VCaP (cell line): ENCODE results near the gene FHOD1.
A peak's percentile ranks its signal among the peaks of the same experiment; 100 is the strongest.

ENCODE experiments used
- H3K27ac ChIP-seq: fragments of 450-650 bp; 2 replicates; pipeline ENCODE4 v1.5.1; 2017
- CTCF ChIP-seq: fragments of 450-650 bp; conservative IDR thresholded peaks from 2 replicates; pipeline ENCODE4 v1.5.1; 2017; ENCODE audit warnings: mild to moderate bottlenecking, moderate library complexity

The FHOD1 gene

GRCh38 chr16:67235816-67236562 is 11.3 kb downstream of the FHOD1 start:
- H3K27ac ChIP-seq, result no peak overlapping the region
- TF ChIP-seq CTCF, result no peak

GRCh38 chr16:67234180-67234597 is 13.1 kb downstream of the FHOD1 start:
- no peak for TF ChIP-seq CTCF

GRCh38 chr16:67233596-67233995 is 13.7 kb downstream of the FHOD1 start:
- no peak overlapping the region; the same call in 1 of the 2 replicates for H3K27ac ChIP-seq
- peak; percentile 45 for TF ChIP-seq CTCF

More at GRCh38 chr16:67234180-67234597, 13.1 kb downstream of the FHOD1 start:
- H3K27ac ChIP-seq, result no peak overlapping the region; the same call in 1 of the 2 replicates

- H3K27ac ChIP-seq, result no peak overlapping the region
- no peak for TF ChIP-seq CTCF
Measured at GRCh38 chr16:67230809-67231660, 16.2 kb downstream of the FHOD1 start.

- TF ChIP-seq CTCF, result no peak
- H3K27ac ChIP-seq, result no peak overlapping the region
Measured at GRCh38 chr16:67229906-67230808, 17.1 kb downstream of the FHOD1 start.

GRCh38 chr16:67228905-67229304 is 18.4 kb downstream of the FHOD1 start:
- H3K27ac ChIP-seq, result no peak overlapping the region
- no peak for TF ChIP-seq CTCF
